Upper lobe of right lung (tissue), 1 donor: ENCODE results near the gene SPECC1L. TPM values are rescaled to one million over a fixed set of nuclear protein-coding genes. Genes with fewer than 3 reads are reported as not detected.
"Not testable (repeated sequence)": the region's sequence is repeated elsewhere in the genome, so short reads cannot be mapped to it uniquely, and the experiment has no call there.

Source experiments
- ATAC-seq: fragments of 200-7000 bp; cut with Tn5 transposase; one replicate; pipeline ENCODE4 v1.9.1; 2020; ENCODE audit warnings: mild to moderate bottlenecking, moderate library complexity
- DNase-seq: peaks from one replicate; pipeline ENCODE4 v3.0.0-alpha.2; 2020
- H3K27ac ChIP-seq: fragments of 200-600 bp; one replicate; pipeline ENCODE4 v1.8.0; 2022
- H3K27me3 ChIP-seq: fragments of 200-600 bp; one replicate; pipeline ENCODE4 v1.8.0; 2022; ENCODE audit warnings: mild to moderate bottlenecking
- H3K36me3 ChIP-seq: fragments of 200-600 bp; one replicate; pipeline ENCODE4 v1.8.0; 2022
- H3K4me1 ChIP-seq: fragments of 200-600 bp; one replicate; pipeline ENCODE4 v1.8.0; 2022
- H3K4me3 ChIP-seq: fragments of 200-600 bp; one replicate; pipeline ENCODE4 v1.8.0; 2022; ENCODE audit warnings: mild to moderate bottlenecking
- H3K9me3 ChIP-seq: fragments of 200-600 bp; one replicate; pipeline ENCODE4 v1.8.0; 2022
- CTCF ChIP-seq: fragments of 200-600 bp; IDR thresholded peaks from one replicate; pipeline ENCODE4 v1.8.0; 2022; ENCODE audit warnings: antibody characterized with exemption
- intact Hi-C: fragments of 100-400 bp; cut with DNase I; formaldehyde crosslinking; loops from one replicate; pipeline ENCODE4 v1.11.0; 2022
- total RNA-seq: library from RNA; stranded (reverse); fragmentation: NEBNext Ultra II Directional; extraction: Animal tissue kit (Norgen Biotek cat#: 25700); gene quantifications from one replicate; pipeline ENCODE4 v1.2.1, GENCODE V29; 2021
- donor health status: DM: no; HTN: yes; CAD: no; lungs with severe emphysema.

The SPECC1L gene
- total RNA-seq, 1 donor from 2014 or later, result 87.1 TPM

GRCh38 chr22:24247011-24247507, 23.6 kb upstream of the SPECC1L start:
- H3K4me1 ChIP-seq, result peaks cover 43% of the 10 kb centered on the region
- H3K9me3 ChIP-seq, result no peaks in the 10 kb centered on the region
- ATAC-seq, result no peak
- TF ChIP-seq CTCF, result no peak
- H3K27me3 ChIP-seq, result no peaks in the 10 kb centered on the region
- peak overlapping the region; percentile 90 for H3K27ac ChIP-seq
- intact Hi-C loops, result loop anchor here (10.0 kb wide), 1 partner anchor 52 kb away; no protein-coding TSS in a partner anchor
- H3K4me3 ChIP-seq, result no peak overlapping the region
- H3K36me3 ChIP-seq, result no peaks in the 10 kb centered on the region
- no peak for DNase-seq

DNA sequence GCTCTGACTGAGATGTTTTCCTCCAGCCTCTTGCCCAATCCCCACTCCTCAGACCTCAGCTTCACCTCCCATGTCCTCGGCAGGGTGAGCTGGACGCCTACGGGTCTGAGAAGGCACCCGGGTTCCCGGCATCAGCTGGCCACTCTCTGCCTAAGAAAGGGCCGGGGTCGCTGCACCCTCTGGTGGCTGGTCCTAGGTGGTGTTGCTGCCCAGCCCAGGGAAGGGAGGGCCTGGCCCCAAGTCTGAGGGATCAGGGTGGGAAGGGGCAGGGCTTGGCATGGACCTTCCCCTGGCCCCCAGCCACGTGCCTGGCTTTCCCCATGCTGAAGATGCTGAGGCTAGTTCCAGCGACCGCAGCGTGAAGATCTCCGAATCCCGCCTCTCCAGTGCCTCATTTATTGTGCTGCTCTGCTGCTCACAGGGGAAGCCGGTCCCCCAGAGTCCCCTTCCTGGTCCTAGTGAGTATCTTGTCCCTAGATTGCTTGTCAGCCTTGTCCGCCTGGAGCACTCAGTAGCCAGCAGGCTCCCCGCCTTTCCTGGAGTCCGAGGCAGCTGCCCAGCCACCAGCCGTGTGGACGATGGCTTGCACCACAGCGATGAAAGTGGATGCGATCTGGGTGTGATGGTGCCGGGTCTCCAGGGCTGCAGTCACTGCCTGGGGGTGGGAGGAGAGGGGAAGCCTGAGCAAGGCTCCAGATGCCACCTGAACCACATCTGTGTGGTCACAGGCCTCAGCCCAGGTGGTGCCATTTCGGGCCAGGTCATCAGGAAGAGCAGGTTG, 22.9 kb upstream of the SPECC1L start:
- H3K4me3 ChIP-seq, result no peak overlapping the region
- peak; percentile 85 for TF ChIP-seq CTCF

GRCh38 chr22:24248611-24249010, 22.0 kb upstream of the SPECC1L start:
- intact Hi-C loops, result loop anchor here (10.0 kb wide), 1 partner anchor 54 kb away; no protein-coding TSS in a partner anchor
- ATAC-seq, H3K9me3 ChIP-seq, H3K36me3 ChIP-seq, H3K27me3 ChIP-seq, H3K4me3 ChIP-seq, H3K27ac ChIP-seq: not testable (repeated sequence)
- DNase-seq, result peak; percentile 62
- H3K4me1 ChIP-seq, result peaks cover 28% of the 10 kb centered on the region

More for the DNA sequence above, 22.9 kb upstream of the SPECC1L start:
- Histone ChIP-seq H3K27me3 (no peaks in the 10 kb centered on the region), H3K27ac (peak overlapping the region; percentile 90), H3K9me3 (no peaks in the 10 kb centered on the region), H3K36me3 (no peaks in the 10 kb centered on the region), H3K4me1 (peaks cover 36% of the 10 kb centered on the region)
- peak; percentile 98 for ATAC-seq
- peak; percentile 95 for DNase-seq
- intact Hi-C loops, result loop anchor here (10.0 kb wide), 1 partner anchor 53 kb away; no protein-coding TSS in a partner anchor

DNA sequence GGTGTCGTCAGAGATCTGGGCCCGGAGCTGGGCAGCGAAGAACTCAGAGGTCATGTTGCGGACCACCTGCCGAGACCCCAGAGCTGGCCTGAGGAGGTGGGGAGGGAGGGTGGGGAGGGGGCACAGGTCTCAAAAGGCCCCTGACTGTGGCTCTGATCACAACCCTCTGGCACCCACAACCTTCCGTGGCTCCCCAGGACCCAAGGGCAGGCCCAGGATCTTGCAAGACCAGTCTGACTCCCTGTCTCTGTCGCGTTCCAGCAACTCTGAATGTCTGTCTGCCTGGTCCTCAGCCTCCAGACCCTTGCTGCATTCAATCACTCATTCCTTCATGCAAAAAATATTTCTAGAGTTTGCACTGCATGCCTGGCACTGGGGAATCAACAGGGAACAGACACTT, 21.2 kb upstream of the SPECC1L start:
- ATAC-seq, H3K4me3 ChIP-seq, H3K9me3 ChIP-seq, H3K27me3 ChIP-seq, H3K27ac ChIP-seq, H3K36me3 ChIP-seq: not testable (repeated sequence)
- H3K4me1 ChIP-seq, result peaks cover 26% of the 10 kb centered on the region
- peak; percentile 63 for DNase-seq
- intact Hi-C loops, result loop anchor here (10.0 kb wide), 1 partner anchor 55 kb away; no protein-coding TSS in a partner anchor

- peaks cover 11% of the 10 kb centered on the region for H3K4me1 ChIP-seq
- H3K36me3 ChIP-seq, H3K4me3 ChIP-seq, H3K9me3 ChIP-seq, ATAC-seq, H3K27ac ChIP-seq, H3K27me3 ChIP-seq, intact Hi-C loops: not testable (repeated sequence)
- peak; percentile 27 for DNase-seq
These were observed 19.3 kb upstream of the SPECC1L start for GRCh38 chr22:24251286-24251685.

- H3K4me3 ChIP-seq, H3K36me3 ChIP-seq, H3K4me1 ChIP-seq, H3K27ac ChIP-seq, ATAC-seq, H3K27me3 ChIP-seq, H3K9me3 ChIP-seq, intact Hi-C loops: not testable (repeated sequence)
- DNase-seq, result peak; percentile 34
These were observed 17.5 kb upstream of the SPECC1L start for GRCh38 chr22:24253126-24253525.

DNA sequence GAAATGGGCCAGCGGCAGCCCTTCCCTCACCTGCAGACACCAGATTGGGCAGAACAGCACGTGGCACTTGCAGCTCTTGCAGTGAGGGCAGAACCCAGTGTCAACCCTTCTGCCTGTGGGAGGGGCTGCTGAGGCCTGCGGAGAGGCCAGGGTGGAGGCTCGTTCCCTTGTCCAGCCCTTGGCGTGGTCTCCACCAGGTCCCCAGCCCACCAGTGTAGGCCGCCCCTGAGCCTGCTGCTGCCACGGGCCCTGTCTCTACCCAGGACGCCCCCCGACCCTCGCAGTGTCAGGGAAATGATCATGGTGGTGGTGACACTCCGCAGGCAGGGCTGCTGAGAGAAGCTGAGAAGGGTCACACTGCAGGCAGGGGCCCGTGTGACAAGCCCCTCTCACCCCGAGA, 14.5 kb upstream of the SPECC1L start:
- H3K27me3 ChIP-seq, H3K36me3 ChIP-seq, intact Hi-C loops, H3K27ac ChIP-seq, H3K9me3 ChIP-seq, ATAC-seq, H3K4me1 ChIP-seq, H3K4me3 ChIP-seq: not testable (repeated sequence)
- DNase-seq, result peak; percentile 11

GRCh38 chr22:24256736-24257135, 13.9 kb upstream of the SPECC1L start:
- H3K9me3 ChIP-seq, H3K27ac ChIP-seq, H3K4me3 ChIP-seq, ATAC-seq, H3K4me1 ChIP-seq, H3K27me3 ChIP-seq, intact Hi-C loops, H3K36me3 ChIP-seq: not testable (repeated sequence)
- peak; percentile 34 for DNase-seq
